GM18519 (cell line): Measurements from ENCODE around the gene MIS18A.
"Not testable (repeated sequence)": the region's sequence is repeated elsewhere in the genome, so short reads cannot be mapped to it uniquely, and the experiment has no call there.

ENCODE experiments used
- ATAC-seq: cut with Tn5 transposase; IDR thresholded peaks from one replicate; pipeline ENCODE4 v1.9.1; 2021; ENCODE audit warnings: mild to moderate bottlenecking, moderate library complexity; ENCODE audit not compliant: unreplicated experiment, low FRiP score

The MIS18A gene

GRCh38 chr21:32306021-32306780, 27.4 kb upstream of the MIS18A start:
- no peak for ATAC-seq

- ATAC-seq, result no peak
Measured at GRCh38 chr21:32304998-32305397, 26.1 kb upstream of the MIS18A start.

GRCh38 chr21:32303385-32303784, 24.5 kb upstream of the MIS18A start:
- ATAC-seq, result no peak

- no peak for ATAC-seq
Measured at GRCh38 chr21:32302560-32302959, 23.7 kb upstream of the MIS18A start.

- no peak for ATAC-seq
Measured at GRCh38 chr21:32301596-32301995, 22.7 kb upstream of the MIS18A start.

- ATAC-seq, result no peak
Measured at GRCh38 chr21:32300117-32300681, 21.4 kb upstream of the MIS18A start.

- ATAC-seq, result no peak
Measured at GRCh38 chr21:32299695-32300094, 20.8 kb upstream of the MIS18A start.

- no peak for ATAC-seq
Measured at GRCh38 chr21:32298658-32299081, 19.8 kb upstream of the MIS18A start, which contains the start of gene MRAP. TSS of gene MRAP (plus strand) at chr21:32298855. CDS start at chr21:32298972, 117 bp downstream.

GRCh38 chr21:32298148-32298559, 19.3 kb upstream of the MIS18A start:
- ATAC-seq, result no peak

GRCh38 chr21:32297449-32297848, 18.6 kb upstream of the MIS18A start:
- no peak for ATAC-seq

GRCh38 chr21:32285476-32285875, 6.6 kb upstream of the MIS18A start:
- ATAC-seq, result no peak

- ATAC-seq, result no peak
Measured at GRCh38 chr21:32282992-32283391, 4.1 kb upstream of the MIS18A start.

- ATAC-seq, result no peak
Measured at GRCh38 chr21:32281531-32281930, 2.7 kb upstream of the MIS18A start.

GRCh38 chr21:32279377-32279680, 480 bp upstream of the MIS18A start:
- peak; percentile 7 for ATAC-seq

GRCh38 chr21:32278103-32278502, 746 bp downstream of the MIS18A start:
- no peak for ATAC-seq

GRCh38 chr21:32276671-32277070, 2.2 kb downstream of the MIS18A start:
- no peak for ATAC-seq

GRCh38 chr21:32270748-32271147, 8.1 kb downstream of the MIS18A start:
- ATAC-seq, result no peak

GRCh38 chr21:32265321-32265720, 13.5 kb downstream of the MIS18A start:
- not testable (repeated sequence) for ATAC-seq

GRCh38 chr21:32261929-32262328, 16.9 kb downstream of the MIS18A start:
- no peak for ATAC-seq

- no peak for ATAC-seq
Measured at GRCh38 chr21:32260130-32260529, 18.7 kb downstream of the MIS18A start.

- not testable (repeated sequence) for ATAC-seq
Measured at GRCh38 chr21:32258786-32259048, 20.1 kb downstream of the MIS18A start.

GRCh38 chr21:32257962-32258785, 20.7 kb downstream of the MIS18A start:
- ATAC-seq, result no peak
